HG03039 (cell line): ENCODE results near the gene PELI2.
"Not testable (repeated sequence)": the region's sequence is repeated elsewhere in the genome, so short reads cannot be mapped to it uniquely, and the experiment has no call there.

Experiments used
- ATAC-seq: cut with Tn5 transposase; IDR thresholded peaks from one replicate; pipeline ENCODE4 v1.9.1; 2021; ENCODE audit warnings: mild to moderate bottlenecking, moderate library complexity; ENCODE audit not compliant: unreplicated experiment

The PELI2 gene

GRCh38 chr14:56142314-56142713 lies 24.1 kb downstream of the PELI2 start:
- no peak for ATAC-seq

GRCh38 chr14:56143025-56143424 lies 24.8 kb downstream of the PELI2 start:
- ATAC-seq = no peak

- ATAC-seq = no peak
Observed at GRCh38 chr14:56144176-56144575, 26.0 kb downstream of the PELI2 start.

- ATAC-seq = no peak
Observed at GRCh38 chr14:56145181-56145769, 27.1 kb downstream of the PELI2 start.

DNA sequence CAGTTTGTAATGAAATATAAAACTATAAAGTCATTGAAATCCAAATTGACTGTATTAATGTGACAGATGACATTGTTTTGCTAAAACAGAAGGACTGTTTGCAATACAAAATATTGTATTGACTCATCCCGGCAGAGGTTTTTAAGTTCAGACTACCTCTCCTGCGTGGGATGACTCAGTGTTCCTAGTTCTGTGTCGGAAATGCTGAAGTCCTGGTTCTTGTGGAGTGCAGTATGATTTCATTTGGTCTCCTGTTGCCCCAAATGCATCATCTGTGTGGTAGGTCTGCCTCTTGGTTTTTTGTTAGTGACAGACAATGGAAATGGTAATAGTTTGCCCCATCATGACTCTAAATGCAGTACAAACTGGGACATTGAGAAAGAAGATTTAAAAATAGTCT lies 27.8 kb downstream of the PELI2 start:
- ATAC-seq = no peak

DNA sequence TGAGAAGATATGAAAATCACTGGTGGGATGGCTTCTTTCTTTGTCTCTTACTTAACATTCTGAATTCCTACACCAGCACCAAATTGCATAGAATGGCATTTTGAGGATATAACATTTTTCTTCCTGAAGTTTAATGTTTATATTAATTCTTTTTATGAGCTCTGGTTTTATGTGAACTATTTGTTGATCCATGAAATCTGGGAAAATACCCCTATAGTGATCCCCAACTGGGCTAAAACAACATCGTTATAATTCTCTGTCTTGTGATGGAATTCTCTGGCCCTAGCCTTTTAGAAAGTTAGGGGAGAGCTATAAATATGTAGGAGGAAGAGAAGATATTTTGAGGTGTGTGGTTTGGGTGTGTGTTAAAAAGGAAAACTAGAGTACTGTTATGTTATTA lies 29.2 kb downstream of the PELI2 start:
- ATAC-seq = no peak

- ATAC-seq = no peak
Observed at GRCh38 chr14:56147986-56148901, 30.0 kb downstream of the PELI2 start.

GRCh38 chr14:56149151-56149550 lies 30.9 kb downstream of the PELI2 start:
- ATAC-seq = no peak

DNA sequence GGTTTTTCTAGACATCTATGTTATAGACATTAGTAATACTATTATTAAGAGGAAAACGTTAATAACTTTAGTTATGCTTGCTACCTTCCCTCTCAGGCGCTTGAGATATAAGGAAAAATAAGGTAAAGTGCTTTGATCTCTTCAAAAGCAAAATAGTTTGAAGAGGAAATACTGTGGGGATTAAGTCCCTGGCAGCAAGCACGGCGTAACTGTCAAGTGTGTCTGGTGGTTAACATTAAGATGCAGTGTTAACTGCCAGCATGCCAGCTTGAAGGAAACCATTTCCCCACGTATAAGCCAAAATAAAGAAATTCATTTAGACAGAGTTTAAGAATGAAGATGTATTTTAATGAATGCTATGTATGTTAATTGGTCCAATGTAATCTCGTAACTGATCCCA lies 31.8 kb downstream of the PELI2 start:
- ATAC-seq = no peak

DNA sequence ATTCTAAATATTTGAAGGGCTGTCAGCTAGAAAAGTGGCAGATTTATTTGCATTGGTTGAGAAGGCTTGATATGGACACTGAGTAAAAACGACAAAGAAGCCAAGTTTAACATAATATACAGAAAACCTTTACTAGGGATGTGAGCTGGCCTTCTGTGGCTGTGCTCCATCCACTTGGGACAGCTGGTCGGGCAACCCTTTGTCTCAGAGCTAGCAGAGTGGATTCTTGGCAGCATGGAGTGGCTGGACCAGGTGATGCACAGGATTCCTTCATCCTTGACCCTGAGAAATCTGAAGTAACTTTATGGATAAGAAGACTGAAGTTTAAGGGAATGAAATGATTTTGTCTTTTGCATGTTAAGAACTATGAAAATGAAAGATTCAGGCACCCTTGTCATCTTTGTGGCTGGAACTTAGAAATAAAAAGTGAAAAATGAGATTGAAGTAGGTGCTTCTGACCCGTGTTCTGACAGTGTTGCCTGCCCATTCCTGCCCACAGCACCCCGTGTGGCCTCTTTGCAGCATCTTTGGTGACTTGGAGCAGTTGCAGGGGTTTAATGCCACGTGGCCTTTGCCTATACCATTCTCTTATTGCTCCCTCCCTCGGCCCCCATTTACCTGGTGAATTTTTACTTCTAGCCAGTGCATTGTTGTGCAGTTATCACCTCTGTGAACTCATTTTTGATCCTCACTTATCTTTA lies 32.6 kb downstream of the PELI2 start:
- ATAC-seq = no peak

DNA sequence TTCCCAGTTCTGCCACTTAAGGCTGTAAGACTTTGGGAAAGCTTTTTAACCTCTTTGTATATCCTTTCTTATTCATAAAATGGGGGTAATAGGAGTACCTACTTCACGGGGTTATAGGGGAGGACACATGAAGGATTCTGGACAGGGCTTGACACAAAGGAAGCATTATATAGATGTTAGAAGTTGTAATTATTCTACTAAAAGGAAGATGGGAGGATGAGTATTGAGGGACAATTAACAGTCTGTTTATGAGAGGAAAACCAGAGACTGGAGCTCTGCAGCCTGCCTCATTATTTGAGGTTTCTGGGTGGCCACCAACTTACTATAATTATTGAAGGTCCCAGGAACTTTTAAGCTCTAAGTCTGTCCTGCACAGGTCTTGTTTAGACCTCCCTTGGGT lies 34.0 kb downstream of the PELI2 start:
- ATAC-seq = no peak

DNA sequence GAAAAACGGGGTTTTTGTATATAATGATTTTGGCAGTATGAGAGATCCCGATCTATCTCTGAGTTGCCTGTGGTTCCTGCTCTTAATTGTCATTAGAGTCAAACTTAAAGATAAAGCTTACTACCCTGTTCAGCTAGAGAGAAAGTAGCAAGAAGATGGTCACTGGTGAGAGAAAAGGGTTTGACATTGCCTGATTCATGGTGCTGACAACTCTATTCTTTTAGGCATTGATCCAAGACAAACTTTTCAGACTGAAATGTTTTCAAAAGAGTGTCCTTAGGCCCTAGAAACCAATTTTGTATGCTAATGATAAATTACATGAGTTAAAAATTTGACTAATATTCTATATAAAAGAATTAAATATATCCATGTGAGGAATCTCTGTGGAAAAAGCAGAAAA lies 35.1 kb downstream of the PELI2 start:
- no peak for ATAC-seq

DNA sequence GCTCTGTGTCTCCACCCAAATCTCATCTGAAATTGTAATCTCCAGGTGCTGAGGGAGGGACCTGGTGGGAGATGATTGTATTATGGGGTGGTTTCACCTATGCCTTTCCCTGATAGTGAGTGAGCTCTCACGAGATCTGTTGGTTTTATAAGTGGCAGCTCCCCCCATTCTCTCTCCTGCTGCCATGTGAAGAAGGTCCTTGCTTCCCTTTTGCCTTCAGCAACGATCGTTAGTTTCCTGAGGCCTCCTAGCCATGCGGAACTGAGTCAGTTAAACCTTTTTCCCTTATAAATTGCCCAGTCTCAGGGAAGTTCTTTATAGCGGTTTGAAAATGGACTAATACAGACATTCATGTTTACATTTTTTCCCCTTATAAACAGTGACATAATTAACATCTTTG lies 36.1 kb downstream of the PELI2 start:
- no peak for ATAC-seq

GRCh38 chr14:56156096-56156495 lies 37.9 kb downstream of the PELI2 start:
- ATAC-seq = no peak

DNA sequence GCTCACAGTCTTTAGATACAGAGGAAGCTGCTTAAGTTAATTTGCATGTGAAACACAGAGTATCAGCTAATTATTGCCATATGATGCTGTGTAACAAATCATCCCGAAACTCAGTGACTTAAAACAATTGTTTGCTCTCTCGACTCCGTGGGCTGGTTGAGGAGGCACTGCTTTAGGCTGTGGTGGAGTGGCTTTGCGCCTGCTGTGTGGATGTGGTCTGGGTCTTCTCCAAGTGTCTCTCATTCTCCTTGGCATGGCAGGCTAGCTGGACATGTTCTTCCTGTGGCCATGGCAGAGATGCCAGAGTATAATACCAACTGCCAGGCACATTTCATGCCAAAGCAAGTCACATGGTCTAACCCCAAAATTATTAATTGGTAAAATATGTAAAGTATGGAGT lies 40.9 kb downstream of the PELI2 start:
- ATAC-seq = no peak

GRCh38 chr14:56160088-56160487 lies 41.9 kb downstream of the PELI2 start:
- ATAC-seq = no peak

- no peak for ATAC-seq
Observed at GRCh38 chr14:56161658-56162057, 43.4 kb downstream of the PELI2 start.

- ATAC-seq = no peak
Observed at GRCh38 chr14:56162476-56162875, 44.3 kb downstream of the PELI2 start.

GRCh38 chr14:56166579-56166978 lies 48.4 kb downstream of the PELI2 start:
- ATAC-seq = not testable (repeated sequence)

DNA sequence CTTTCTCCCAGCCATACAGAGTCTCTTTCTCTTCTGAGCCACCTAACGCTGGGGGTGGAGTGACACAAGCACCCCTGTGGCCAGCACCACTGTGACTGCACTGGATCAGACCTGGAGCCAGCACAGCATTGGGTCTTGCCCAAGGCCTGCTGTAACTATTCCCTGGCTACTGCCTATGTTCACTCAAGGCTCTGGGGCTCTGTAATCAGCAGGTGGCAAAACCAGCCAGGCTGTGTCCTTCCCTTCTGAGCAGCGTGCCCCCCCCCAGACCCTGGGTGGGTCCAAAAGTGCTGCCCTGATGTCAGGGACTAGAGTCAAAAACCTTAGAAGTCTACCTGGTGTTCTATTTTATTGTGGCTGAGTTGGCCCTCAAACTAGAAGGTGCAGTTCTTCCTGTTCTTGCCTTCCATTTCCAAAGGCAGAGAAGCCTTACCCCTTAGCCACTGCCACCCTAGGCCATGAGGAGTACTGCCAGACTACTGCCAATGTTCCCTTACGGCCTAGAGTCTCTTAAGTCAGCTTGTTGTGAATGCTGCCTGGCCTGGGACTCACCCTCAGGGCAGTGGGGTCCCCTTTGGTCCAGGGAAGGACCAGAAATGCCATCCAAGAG lies 49.9 kb downstream of the PELI2 start:
- ATAC-seq = no peak

- ATAC-seq = no peak
Observed at GRCh38 chr14:56170028-56170427, 51.8 kb downstream of the PELI2 start.
